Endothelial cell of umbilical vein (primary cell): ENCODE measurements around the gene SUSD2.

Experiments used
- POLR2AphosphoS5 ChIP-seq: IDR thresholded peaks from 2 replicates; pipeline ENCODE4 v1.6.1; 2012; ENCODE audit warnings: low read depth, mild to moderate bottlenecking, control low read depth, low read length, moderate library complexity; ENCODE audit not compliant: insufficient read depth
- TF ChIP-seq, protein P1 (sequence below), 2 donors: IDR thresholded peaks; 1 replicate in 1 of 2; 2 replicates in 1 of 2; pipeline ENCODE4 v1.5.1; 2011; ENCODE audit warnings: low read length in 2 of 2, mild to moderate bottlenecking in 2 of 2, moderate library complexity in 2 of 2, control low read depth in 1 of 2, inconsistent platforms in 1 of 2, low read depth in 1 of 2; ENCODE audit not compliant: insufficient read depth in 1 of 2; ENCODE audit errors: extremely low read depth in 1 of 2
- TF ChIP-seq, protein P2 (sequence below): IDR thresholded peaks from 2 replicates; pipeline ENCODE4 v1.6.1; 2011; ENCODE audit not compliant: insufficient read depth, insufficient read length

DNA sequence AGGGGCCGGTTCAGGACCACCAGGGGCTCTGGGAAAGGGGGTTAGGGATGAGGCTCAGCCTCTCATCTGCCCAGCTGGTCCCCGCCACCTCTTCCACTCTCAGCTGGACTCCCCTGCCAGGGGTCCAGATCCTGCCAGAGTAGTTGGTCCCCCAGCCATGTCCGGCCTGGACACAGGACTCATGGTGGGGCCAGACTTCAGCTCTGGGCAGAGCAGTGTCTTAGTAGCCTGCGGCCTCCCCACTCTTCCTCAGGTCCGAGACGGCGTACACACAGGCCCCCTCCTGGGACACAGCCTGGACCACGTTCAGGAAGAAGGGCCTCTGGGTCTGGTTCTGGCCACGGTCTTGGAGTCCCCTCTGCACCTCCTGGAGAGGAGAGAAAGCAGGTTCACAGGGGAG is 38.5 kb downstream of the SUSD2 start:
- TF ChIP-seq, protein P1, sequence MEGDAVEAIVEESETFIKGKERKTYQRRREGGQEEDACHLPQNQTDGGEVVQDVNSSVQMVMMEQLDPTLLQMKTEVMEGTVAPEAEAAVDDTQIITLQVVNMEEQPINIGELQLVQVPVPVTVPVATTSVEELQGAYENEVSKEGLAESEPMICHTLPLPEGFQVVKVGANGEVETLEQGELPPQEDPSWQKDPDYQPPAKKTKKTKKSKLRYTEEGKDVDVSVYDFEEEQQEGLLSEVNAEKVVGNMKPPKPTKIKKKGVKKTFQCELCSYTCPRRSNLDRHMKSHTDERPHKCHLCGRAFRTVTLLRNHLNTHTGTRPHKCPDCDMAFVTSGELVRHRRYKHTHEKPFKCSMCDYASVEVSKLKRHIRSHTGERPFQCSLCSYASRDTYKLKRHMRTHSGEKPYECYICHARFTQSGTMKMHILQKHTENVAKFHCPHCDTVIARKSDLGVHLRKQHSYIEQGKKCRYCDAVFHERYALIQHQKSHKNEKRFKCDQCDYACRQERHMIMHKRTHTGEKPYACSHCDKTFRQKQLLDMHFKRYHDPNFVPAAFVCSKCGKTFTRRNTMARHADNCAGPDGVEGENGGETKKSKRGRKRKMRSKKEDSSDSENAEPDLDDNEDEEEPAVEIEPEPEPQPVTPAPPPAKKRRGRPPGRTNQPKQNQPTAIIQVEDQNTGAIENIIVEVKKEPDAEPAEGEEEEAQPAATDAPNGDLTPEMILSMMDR (IDR thresholded peaks at IDR 0.05; ENCODE audit: extremely low read depth in 1 of 2, insufficient read depth in 1 of 2, low read depth in 1 of 2, low read length in 2 of 2), result no peak
- TF ChIP-seq, protein P2, sequence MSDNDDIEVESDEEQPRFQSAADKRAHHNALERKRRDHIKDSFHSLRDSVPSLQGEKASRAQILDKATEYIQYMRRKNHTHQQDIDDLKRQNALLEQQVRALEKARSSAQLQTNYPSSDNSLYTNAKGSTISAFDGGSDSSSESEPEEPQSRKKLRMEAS, result no peak
- no peak for TF ChIP-seq POLR2AphosphoS5
